Ishikawa (cell line): Measurements from ENCODE around the gene LPP.

ENCODE experiments used
- CEBPB ChIP-seq: IDR thresholded peaks from 2 replicates; pipeline ENCODE4 v1.6.1; 2012
- CREB1 ChIP-seq: IDR thresholded peaks from 2 replicates; pipeline ENCODE4 v1.6.1; 2012; ENCODE audit warnings: low read depth
- EGR1 ChIP-seq: IDR thresholded peaks from 2 replicates; pipeline ENCODE4 v1.6.1; 2012
- EP300 ChIP-seq: IDR thresholded peaks from 2 replicates; pipeline ENCODE4 v1.6.1; 2012; ENCODE audit warnings: borderline replicate concordance
- FOXM1 ChIP-seq: IDR thresholded peaks from 2 replicates; pipeline ENCODE4 v1.6.1; 2012; ENCODE audit warnings: low read depth, borderline replicate concordance
- MAX ChIP-seq: IDR thresholded peaks from 2 replicates; pipeline ENCODE4 v1.6.1; 2012
- NFIC ChIP-seq: IDR thresholded peaks from 2 replicates; pipeline ENCODE4 v1.6.1; 2012
- RAD21 ChIP-seq: IDR thresholded peaks from 2 replicates; pipeline ENCODE4 v1.6.1; 2012; ENCODE audit warnings: low read depth
- REST ChIP-seq: IDR thresholded peaks from 2 replicates; pipeline ENCODE4 v1.6.1; 2012; ENCODE audit warnings: low read depth, mild to moderate bottlenecking
- TAF1 ChIP-seq: IDR thresholded peaks from 2 replicates; pipeline ENCODE4 v1.6.1; 2012; ENCODE audit warnings: low read depth, mild to moderate bottlenecking
- TCF12 ChIP-seq: IDR thresholded peaks from 2 replicates; pipeline ENCODE4 v1.6.1; 2012; ENCODE audit warnings: low read depth
- TEAD4 ChIP-seq: IDR thresholded peaks from 2 replicates; pipeline ENCODE4 v1.6.1; 2012
- USF1 ChIP-seq: IDR thresholded peaks from 2 replicates; pipeline ENCODE4 v1.6.1; 2012
- YY1 ChIP-seq: IDR thresholded peaks from 2 replicates; pipeline ENCODE4 v1.6.1; 2012; ENCODE audit warnings: low read depth
- ZBTB7A ChIP-seq: IDR thresholded peaks from 2 replicates; pipeline ENCODE4 v1.6.1; 2012; ENCODE audit warnings: low read depth

LPP gene

DNA sequence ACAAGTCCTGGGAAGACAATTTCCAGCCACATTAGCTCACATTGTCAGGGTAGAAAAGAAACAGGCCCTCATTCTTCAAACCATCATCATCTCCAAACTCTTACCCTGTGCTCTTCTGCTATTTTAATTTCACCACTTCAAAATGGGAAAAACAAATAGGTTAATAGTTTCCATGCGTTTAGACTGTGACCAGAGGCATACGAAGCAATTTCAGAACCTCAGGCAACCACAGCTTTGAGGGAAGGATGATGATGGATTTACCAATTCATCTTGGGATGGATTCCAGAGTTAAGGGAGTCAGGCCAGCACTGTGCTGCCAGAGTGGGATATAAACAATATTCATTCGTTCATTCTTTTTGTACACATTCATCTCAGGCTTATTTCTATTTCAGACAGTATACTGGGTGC lies 710.0 kb downstream of the LPP start:
- TF ChIP-seq CEBPB (no peak), FOXM1 (no peak), ZBTB7A (no peak)

DNA sequence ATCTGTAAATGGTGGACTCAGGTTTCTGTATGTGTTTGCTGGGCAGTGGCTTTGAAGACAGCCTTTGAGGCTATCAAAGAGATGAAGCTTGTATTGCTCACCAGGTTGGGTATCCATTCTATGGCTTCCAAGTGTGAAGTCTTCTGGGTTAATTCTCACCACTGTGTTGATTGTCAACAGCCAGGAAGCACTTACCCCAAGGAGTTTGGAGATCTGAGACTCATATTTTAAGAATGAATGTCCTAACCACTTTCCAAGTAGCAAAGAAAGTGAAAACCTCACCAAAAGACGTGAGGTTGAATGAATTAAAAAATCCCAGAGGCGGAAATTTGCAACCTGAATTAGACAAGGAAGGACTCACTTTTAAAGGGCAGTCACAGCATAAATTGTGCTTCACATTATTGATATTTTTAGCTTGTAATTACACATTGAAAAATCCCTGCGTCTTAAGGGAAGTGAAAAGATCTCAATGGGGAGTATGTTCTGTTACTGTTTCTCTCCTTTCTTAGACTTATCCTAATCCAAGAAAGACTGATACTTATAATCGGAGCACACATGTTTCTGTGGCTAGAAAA lies 713.8 kb downstream of the LPP start:
- no peak for TF ChIP-seq MAX
- no peak for TF ChIP-seq CREB1
- no peak for TF ChIP-seq REST
- TF ChIP-seq EP300, result no peak
- no peak for TF ChIP-seq CEBPB
- no peak for TF ChIP-seq YY1
- no peak for TF ChIP-seq FOXM1
- no peak for TF ChIP-seq NFIC
- no peak for TF ChIP-seq RAD21
- TF ChIP-seq TEAD4, result no peak
- no peak for TF ChIP-seq ZBTB7A
- no peak for TF ChIP-seq EGR1
- TF ChIP-seq TCF12, result no peak

DNA sequence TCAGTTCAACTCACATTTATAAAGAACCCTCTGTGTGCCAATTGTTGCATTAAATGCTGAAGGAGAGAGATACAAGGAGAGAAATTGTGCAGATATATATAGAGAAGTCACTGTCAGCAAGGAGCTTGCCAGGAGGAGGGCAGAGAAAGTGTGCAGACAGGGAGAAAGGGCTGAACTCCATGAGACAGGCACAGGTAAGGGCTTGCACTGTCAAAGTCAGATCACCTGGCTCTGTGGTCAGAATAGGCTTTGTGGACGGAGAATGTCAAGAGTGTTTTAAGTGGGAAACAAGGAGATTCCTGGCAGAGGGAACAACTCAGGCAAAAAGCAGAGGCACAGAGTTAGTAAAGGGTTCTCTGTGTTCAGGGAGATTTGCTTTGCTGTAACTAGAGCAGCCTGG lies 714.8 kb downstream of the LPP start:
- TF ChIP-seq MAX, result no peak
- TF ChIP-seq TCF12, result no peak
- no peak for TF ChIP-seq YY1
- no peak for TF ChIP-seq TAF1
- TF ChIP-seq EGR1, result no peak
- TF ChIP-seq EP300, result no peak
- no peak for TF ChIP-seq FOXM1
- TF ChIP-seq REST, result no peak
- TF ChIP-seq CEBPB, result no peak
- TF ChIP-seq TEAD4, result no peak
- TF ChIP-seq ZBTB7A, result no peak
- no peak for TF ChIP-seq CREB1
- no peak for TF ChIP-seq RAD21
- TF ChIP-seq NFIC, result no peak
- no peak for TF ChIP-seq USF1

DNA sequence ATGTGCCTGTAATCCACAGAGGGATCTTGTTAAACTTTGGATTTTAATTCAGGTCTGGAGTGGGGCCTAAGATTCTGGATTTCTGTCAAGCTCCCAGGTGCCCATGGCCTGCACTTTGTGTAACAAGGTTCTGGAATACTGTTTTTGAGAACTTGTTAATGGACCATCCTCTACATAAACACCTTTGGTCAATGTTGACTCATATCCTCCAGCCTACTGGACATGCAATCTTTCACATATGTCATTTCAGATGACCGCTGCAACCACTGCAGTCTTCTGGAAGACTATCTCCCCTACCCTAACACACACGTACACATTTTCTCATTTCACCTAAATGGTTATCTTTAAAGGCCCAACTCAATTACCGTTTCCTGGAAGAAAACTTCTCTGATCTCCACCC lies 715.7 kb downstream of the LPP start:
- no peak for TF ChIP-seq EGR1
- TF ChIP-seq NFIC, result no peak
- TF ChIP-seq YY1, result no peak
- no peak for TF ChIP-seq CREB1
- no peak for TF ChIP-seq ZBTB7A
- TF ChIP-seq USF1, result no peak
- TF ChIP-seq TAF1, result no peak
- no peak for TF ChIP-seq EP300
- no peak for TF ChIP-seq RAD21
- no peak for TF ChIP-seq FOXM1
- no peak for TF ChIP-seq MAX
- no peak for TF ChIP-seq CEBPB
- no peak for TF ChIP-seq TEAD4
- no peak for TF ChIP-seq REST
- TF ChIP-seq TCF12, result no peak
